ENCODE data around the gene UBE2D3.
A peak's percentile ranks its signal among the peaks of the same experiment; 100 is the strongest.
"Not testable (repeated sequence)": the region's sequence is repeated elsewhere in the genome, so short reads cannot be mapped to it uniquely, and the experiment has no call there.

UBE2D3 gene

DNA sequence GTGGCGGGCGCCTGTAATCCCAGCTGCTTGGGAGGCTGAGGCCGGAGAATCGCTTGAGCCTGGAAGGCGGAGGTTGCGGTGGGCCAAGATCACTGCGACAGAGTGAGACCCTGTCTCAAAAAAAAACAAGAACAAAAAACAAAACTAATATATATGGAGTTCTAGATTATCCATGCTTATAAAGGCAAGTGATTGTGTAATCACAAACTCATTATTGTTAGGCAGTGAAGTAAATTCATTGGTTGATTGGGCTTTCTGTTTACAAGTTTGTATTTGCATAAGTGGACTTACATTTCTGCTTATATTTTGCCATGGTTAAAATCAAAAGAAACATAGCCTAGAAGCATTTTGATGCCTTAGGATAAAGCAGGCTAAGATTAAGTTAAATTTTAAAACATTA, 2.5 kb upstream of the UBE2D3 start:
- no peak for DNase-seq (ENCODE audit: low spot score)

DNA sequence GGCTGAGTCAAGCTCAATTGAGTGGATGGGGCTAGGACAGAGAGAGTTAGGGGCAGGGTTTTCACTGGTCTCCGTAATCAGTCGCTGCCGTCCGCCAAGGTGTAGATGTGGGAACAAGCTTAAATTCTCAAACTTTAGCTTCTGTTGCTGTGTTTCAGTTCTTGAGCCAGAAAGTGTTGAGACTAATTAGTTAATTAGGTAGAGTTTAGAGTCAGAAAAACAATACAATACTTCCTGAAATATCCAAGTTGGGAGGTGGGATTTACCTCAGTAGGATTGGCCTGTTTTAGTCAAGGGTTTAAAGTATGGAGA, 1.1 kb upstream of the UBE2D3 start:
- no peak for DNase-seq (ENCODE audit: low spot score)

- DNase-seq (ENCODE audit: low spot score): peak; percentile 92
These were observed 534 bp upstream of the UBE2D3 start for GRCh38 chr4:102827674-102828496.

GRCh38 chr4:102826105-102826889, 1.1 kb downstream of the UBE2D3 start:
- DNase-seq (ENCODE audit: low spot score): no peak

- peak; percentile 24 for DNase-seq (ENCODE audit: low spot score)
These were observed 1.9 kb downstream of the UBE2D3 start for GRCh38 chr4:102825261-102826091.

- no peak for DNase-seq (ENCODE audit: low spot score)
These were observed 3.0 kb downstream of the UBE2D3 start for GRCh38 chr4:102824398-102824797.

DNA sequence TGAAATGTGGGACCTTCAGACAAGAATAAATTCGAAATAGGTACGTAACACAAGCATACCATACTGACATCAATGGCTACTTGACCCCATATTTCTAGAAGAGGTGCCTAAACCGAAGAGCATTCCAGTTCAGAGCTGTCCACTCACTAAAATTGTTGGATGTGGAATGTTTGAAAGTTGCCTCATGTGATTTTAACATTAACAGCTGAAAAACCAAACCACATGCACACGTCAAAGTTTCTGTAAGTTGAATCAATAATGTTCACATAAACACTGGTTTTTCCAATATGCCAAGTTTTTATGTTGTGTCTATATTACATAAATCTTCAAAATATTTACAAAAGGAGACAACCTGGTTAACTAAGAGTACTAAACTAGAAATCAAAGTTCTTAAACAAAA, 3.5 kb downstream of the UBE2D3 start:
- no peak for DNase-seq (ENCODE audit: low spot score)

DNA sequence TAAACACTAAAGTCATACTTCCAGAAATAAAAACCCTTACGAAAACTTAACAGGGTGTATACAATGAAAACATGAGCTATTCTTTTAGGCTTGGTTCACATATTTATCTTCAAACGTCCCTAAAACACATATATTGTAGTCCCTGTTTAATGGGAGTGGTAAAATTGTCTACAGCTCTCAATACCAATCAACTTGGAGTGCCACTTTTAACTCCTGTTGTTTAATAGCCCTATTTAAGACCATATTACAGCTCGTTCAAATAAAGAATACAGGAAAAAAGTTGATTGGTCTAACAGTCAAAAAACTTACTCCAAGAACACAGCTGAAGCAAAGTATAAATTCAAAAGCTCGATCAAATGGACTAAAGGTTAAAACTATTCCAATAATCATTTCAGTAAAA, 3.9 kb downstream of the UBE2D3 start:
- DNase-seq (ENCODE audit: low spot score): no peak

DNA sequence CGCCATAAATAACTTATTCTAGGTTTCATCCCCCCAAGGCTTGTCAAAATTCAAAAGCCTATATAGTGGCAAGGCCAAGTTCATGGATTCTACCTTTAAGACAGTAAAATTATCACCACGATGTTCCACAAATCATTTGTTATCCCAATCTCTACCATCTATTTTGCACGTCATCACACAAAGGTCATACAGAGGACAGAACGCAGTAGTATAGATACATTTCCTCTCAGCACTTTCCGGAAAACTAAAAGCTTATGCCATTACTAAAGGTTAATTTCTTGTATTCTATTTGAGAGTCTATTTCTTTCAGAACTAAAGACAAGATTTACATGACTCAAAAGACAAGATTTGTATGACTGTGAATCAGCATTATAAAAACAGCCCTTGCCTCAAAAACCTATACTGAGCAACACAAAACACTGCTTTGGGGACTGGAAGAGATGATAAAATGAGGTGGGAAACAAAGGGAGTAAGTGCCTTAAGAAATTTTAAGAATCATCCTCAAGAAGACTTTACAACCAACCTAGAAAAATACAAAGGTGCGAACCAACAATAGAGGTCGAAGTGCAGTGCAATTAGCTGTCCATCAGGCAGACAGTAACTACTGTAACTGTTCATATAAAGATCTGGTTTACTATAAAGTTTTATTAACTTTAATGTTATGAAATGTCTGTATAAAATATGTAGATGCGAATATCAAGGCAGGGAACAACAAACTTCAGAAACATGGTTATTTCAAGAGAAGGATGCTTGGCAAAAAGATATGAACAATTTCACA, 7.6 kb downstream of the UBE2D3 start:
- no peak for DNase-seq (ENCODE audit: low spot score)

DNA sequence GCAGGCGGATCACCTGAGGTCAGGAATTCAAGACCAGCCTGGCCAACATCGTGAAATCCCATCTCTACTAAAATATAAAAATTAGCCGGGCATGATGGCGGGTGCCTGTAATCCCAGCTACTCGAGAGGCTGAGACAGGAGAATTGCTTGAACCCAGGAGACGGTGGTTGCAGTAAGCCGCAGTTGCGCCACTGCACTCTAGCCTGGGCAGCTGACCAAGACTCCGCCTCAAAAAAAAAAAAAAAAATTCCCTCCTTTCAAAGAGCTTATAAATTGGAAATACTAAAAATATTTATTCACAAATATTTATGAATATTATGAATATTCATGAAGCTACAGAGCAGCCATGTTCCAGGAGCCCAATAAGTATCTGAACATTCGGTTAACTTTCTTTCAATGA, 8.3 kb downstream of the UBE2D3 start:
- DNase-seq (ENCODE audit: low spot score): not testable (repeated sequence)

DNA sequence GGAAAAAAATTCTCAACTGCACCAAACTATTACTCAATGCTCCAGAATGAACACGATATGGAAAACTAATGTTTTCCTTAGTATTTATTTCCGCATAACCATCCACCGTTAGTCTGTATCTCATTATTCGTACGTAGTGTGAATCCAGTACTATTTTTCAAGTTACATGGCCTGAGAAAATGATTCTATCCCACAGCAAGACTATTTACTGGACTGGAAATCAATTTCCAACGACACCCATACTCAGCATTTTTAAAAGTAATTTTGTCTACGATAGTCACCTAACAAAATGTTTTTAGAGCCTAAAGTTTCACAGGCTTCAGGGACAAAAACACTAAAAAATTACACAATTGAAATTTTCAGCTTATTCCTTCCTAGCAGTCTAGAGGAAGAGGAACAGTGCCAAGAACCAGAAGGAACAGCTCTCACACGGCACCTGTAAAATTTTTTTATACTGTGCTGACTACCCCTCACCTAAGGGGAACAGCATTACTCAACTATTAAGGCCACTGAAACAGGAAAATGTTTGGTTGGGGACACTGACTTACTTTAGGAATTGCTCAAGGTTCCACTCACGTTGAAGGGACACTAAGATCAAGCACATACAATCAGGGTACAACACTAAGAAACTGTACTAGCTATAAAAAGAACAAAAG, 9.6 kb downstream of the UBE2D3 start:
- DNase-seq (ENCODE audit: low spot score): no peak

GRCh38 chr4:102817021-102817605, 10.2 kb downstream of the UBE2D3 start:
- DNase-seq (ENCODE audit: low spot score): no peak

- peak; percentile 93 for DNase-seq (ENCODE audit: low spot score)
These were observed 11.4 kb downstream of the UBE2D3 start for GRCh38 chr4:102815981-102816380.

- no peak for DNase-seq (ENCODE audit: low spot score)
These were observed 17.7 kb downstream of the UBE2D3 start for GRCh38 chr4:102809691-102810090.

DNA sequence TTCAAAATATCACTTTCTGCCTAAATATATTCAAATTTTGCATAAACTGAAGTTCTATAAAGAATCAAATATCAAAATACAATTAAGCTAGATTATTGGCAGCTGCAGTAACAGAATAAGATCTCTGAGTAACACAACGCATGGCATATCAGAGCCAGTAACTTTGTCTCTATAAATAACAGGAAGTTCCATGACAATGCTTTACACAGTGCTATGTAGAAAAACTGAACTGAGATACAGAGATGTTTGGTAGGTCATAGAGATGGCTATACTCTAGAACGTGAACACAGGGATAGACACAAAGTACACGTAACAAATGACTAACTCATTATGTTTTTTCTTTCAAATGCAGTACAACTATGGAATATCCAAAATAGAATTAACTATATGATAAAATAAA, 18.2 kb downstream of the UBE2D3 start:
- DNase-seq (ENCODE audit: low spot score): no peak

DNA sequence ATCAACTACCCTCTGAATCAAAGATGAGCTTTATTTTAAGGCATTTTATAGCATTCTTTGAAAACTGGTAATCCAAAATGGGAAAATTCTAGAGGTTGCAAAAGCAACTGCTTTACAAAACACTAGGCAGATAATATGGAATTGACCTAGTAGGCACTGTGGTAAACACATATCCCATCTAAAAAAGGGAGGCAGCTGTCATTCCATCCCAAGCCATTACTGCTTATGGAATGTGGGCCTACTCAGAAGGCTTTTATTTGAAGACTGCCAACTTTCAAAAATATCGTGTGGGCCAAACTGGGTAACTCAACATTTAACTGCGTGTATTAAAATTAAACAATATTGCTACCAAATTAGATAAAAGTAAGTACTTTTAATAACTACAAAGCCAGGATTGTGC, 19.3 kb downstream of the UBE2D3 start:
- no peak for DNase-seq (ENCODE audit: low spot score)

GRCh38 chr4:102807345-102807744, 20.0 kb downstream of the UBE2D3 start:
- DNase-seq (ENCODE audit: low spot score): no peak

DNA sequence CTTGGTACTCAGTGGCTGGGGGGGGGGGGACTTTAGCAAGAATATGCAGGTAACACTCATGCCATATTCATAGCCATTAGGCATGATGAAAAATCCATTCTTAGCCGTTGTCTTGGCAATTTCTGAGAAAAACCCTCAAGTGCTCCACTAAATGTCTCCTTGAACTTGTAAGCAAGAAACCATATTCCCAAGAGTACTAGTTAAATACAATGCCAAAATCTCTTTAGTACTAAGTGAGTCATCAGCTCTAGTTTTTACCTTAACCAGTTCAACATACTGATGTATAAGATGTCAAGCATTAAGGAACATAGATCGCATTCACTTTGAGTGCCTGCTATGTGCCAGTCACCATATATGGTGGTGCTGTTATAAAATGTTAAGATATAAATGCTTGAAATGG, 27.5 kb downstream of the UBE2D3 start:
- no peak for DNase-seq (ENCODE audit: low spot score)

DNA sequence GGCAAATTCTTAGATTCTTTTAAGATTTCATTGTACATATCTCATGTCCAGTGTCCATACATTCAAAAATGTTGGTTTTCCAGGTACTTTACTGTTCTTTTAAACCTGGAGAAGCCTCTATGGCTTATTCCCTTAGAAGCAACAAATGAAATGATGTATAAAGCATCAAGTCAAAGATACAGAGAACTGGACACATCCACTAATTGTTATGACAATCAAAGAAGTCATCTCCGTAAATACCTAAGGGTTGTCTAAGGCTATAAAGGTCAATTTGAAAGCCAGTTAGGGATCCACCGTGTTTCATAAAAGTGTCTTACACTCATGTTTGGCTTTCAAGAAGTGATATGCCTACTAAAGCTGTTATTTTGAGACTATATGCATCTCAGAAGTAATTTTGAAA, 32.4 kb downstream of the UBE2D3 start:
- DNase-seq (ENCODE audit: low spot score): no peak

GRCh38 chr4:102792361-102792936, 34.9 kb downstream of the UBE2D3 start:
- no peak for DNase-seq (ENCODE audit: low spot score)

Measured in COLO829 (cell line).